ENCODE results near the gene PBX4.

Gene PBX4

DNA sequence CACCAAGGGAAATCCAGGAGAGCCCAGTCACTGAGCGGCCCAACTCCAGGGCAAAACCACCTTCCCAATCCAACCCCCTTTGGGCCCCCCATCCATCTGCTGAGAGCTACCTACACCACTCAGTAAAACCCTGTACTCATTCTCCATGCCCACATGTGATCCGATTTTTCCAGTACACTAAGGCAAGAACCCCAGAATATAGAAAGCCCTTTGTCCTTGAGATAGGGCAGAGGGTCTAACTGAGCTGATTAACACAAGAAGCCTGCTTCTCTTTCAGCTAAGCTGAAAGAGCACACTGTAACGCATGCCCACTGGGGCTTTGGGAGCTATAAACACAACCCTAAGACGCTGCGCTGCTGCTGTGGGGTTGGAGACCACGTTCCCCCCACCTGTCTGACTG is 36.0 kb downstream of the PBX4 start:
- Histone ChIP-seq H3K9me3 (ENCODE audit: severe bottlenecking) (no peaks in the 10 kb centered on the region), H3K36me3 (ENCODE audit: low read depth) (no peaks in the 10 kb centered on the region), H3K27ac (ENCODE audit: poor library complexity, severe bottlenecking) (no peak overlapping the region), H3K27me3 (ENCODE audit: insufficient read depth, poor library complexity, severe bottlenecking) (no peaks in the 10 kb centered on the region), H3K4me1 (ENCODE audit: insufficient read depth, poor library complexity, severe bottlenecking) (no peaks in the 10 kb centered on the region), H3K4me3 (ENCODE audit: severe bottlenecking) (no peak overlapping the region)
- no peak for ATAC-seq (ENCODE audit: low read depth)
- DNase-seq (ENCODE audit: low spot score), result no peak
- TF ChIP-seq, protein P1, sequence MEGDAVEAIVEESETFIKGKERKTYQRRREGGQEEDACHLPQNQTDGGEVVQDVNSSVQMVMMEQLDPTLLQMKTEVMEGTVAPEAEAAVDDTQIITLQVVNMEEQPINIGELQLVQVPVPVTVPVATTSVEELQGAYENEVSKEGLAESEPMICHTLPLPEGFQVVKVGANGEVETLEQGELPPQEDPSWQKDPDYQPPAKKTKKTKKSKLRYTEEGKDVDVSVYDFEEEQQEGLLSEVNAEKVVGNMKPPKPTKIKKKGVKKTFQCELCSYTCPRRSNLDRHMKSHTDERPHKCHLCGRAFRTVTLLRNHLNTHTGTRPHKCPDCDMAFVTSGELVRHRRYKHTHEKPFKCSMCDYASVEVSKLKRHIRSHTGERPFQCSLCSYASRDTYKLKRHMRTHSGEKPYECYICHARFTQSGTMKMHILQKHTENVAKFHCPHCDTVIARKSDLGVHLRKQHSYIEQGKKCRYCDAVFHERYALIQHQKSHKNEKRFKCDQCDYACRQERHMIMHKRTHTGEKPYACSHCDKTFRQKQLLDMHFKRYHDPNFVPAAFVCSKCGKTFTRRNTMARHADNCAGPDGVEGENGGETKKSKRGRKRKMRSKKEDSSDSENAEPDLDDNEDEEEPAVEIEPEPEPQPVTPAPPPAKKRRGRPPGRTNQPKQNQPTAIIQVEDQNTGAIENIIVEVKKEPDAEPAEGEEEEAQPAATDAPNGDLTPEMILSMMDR (IDR thresholded peaks at IDR 0.05; ENCODE audit: poor library complexity, severe bottlenecking), result no peak

DNA sequence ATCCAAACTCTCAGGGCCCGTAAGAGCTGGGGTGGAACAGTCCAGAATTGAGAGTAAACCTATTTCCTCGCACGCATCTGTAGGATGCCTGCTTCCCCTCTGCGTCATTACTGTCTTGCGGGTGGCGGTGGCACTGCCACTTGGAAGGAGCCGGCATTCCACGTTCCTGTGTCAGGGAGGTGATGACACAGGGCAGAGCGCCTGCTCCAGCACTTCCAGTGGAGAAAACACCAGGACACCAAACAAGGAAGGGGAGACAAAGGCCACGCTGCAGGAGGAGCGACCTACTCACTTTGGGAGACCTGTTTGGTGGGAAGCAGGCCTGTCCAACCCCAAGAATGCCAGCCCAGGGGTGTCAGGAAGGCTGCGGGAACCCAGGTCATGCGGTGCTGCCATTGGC is 37.1 kb downstream of the PBX4 start:
- Histone ChIP-seq H3K27me3 (ENCODE audit: insufficient read depth, poor library complexity, severe bottlenecking) (no peaks in the 10 kb centered on the region), H3K4me3 (ENCODE audit: severe bottlenecking) (no peak overlapping the region), H3K9me3 (ENCODE audit: severe bottlenecking) (no peaks in the 10 kb centered on the region), H3K36me3 (ENCODE audit: low read depth) (no peaks in the 10 kb centered on the region), H3K4me1 (ENCODE audit: insufficient read depth, poor library complexity, severe bottlenecking) (no peaks in the 10 kb centered on the region), H3K27ac (ENCODE audit: poor library complexity, severe bottlenecking) (no peak overlapping the region)
- DNase-seq (ENCODE audit: low spot score) (no peak), ATAC-seq (ENCODE audit: low read depth) (no peak)
- TF ChIP-seq, protein P1 (IDR thresholded peaks at IDR 0.05; ENCODE audit: poor library complexity, severe bottlenecking), result no peak

DNA sequence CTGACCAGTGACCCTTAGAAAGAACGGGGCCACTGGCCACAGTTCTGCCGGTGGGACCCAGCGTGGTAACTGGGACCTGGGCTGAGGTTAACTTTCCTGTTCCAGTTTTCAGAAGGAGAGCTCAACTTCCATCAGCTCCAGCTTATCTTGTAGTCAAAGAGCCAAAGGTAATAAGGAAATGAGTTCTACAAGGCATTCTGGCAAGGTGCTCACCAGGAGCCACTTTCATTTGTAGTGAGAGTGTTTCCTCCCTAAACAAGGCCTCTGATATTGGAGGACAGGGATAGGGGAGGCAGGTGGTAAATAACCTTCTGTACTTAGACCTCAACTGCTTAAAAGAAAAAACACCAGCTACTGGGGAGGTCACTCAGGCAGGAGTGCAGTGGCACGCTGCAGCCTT is 38.1 kb downstream of the PBX4 start:
- H3K4me1 ChIP-seq (ENCODE audit: insufficient read depth, poor library complexity, severe bottlenecking), result no peaks in the 10 kb centered on the region
- no peak overlapping the region for H3K27ac ChIP-seq (ENCODE audit: poor library complexity, severe bottlenecking)
- H3K9me3 ChIP-seq (ENCODE audit: severe bottlenecking), result no peaks in the 10 kb centered on the region
- ATAC-seq (ENCODE audit: low read depth) (no peak), DNase-seq (ENCODE audit: low spot score) (no peak)
- no peaks in the 10 kb centered on the region for H3K27me3 ChIP-seq (ENCODE audit: insufficient read depth, poor library complexity, severe bottlenecking)
- no peak overlapping the region for H3K4me3 ChIP-seq (ENCODE audit: severe bottlenecking)
- TF ChIP-seq, protein P1 (IDR thresholded peaks at IDR 0.05; ENCODE audit: poor library complexity, severe bottlenecking), result no peak
- no peaks in the 10 kb centered on the region for H3K36me3 ChIP-seq (ENCODE audit: low read depth)

DNA sequence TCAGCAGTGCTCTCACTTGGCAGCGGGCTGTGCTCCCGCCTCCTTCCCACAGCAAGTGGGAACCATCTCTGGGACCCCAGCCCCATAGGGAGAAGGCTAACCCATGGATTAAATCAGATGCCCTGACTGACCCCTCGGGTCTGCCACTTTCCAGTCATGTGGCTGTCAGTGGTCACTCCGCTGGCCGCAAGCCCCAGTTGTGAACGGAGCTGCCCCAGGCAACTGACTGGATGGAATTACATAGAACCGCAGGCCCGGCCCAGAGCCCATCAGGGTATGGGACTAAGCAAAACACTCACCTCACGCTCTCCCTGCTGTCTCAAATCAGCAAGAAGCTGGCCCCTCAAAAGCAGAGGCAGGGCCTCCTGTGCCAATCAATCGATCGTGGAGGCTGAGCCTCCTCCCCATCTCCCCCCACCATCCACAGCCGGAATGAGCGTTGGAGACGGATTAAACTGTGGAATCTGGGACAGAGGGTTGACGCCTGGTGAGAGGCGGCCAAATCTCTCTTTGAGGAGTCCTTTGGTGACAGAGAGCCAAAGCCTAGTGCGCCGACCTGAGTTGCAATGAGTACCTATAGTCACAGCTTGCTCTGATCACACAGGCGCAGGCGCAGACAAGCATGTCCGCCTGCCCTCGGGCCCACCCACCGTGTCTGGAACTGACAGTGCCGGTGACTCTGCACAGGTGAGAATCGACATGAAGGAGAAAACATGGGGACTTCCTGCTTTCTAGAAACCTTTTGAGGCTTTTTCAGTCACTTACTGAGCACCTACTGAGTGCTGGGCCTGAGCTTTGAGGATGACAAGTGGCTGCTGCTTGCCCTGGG is 38.7 kb downstream of the PBX4 start:
- DNase-seq (ENCODE audit: low spot score) (no peak), ATAC-seq (ENCODE audit: low read depth) (no peak)
- no peaks in the 10 kb centered on the region for H3K36me3 ChIP-seq (ENCODE audit: low read depth)
- no peaks in the 10 kb centered on the region for H3K27me3 ChIP-seq (ENCODE audit: insufficient read depth, poor library complexity, severe bottlenecking)
- no peak overlapping the region for H3K4me3 ChIP-seq (ENCODE audit: severe bottlenecking)
- no peaks in the 10 kb centered on the region for H3K9me3 ChIP-seq (ENCODE audit: severe bottlenecking)
- no peaks in the 10 kb centered on the region for H3K4me1 ChIP-seq (ENCODE audit: insufficient read depth, poor library complexity, severe bottlenecking)
- no peak overlapping the region for H3K27ac ChIP-seq (ENCODE audit: poor library complexity, severe bottlenecking)
- TF ChIP-seq, protein P1 (IDR thresholded peaks at IDR 0.05; ENCODE audit: poor library complexity, severe bottlenecking), result no peak

DNA sequence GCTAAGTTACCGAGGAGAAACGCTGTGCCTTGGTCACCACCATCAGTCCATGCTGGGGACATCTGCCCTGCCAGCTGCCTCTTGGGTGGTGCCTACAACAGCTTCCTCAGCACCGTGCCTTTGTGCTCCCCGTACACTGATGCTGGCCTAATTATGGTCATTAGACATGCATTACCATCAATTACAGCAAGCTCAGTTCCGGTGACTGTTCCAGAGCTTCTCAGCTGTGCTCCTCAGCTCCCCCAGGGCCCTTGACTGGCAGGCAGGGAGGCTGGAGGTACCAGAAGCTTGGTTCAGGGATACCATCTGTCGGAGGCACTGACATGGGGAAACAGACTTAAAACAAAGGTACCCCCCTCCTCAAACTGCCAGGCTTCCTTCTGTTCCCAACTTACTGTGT is 40.2 kb downstream of the PBX4 start:
- H3K4me1 ChIP-seq (ENCODE audit: insufficient read depth, poor library complexity, severe bottlenecking), result no peaks in the 10 kb centered on the region

More for the DNA sequence above, 40.2 kb downstream of the PBX4 start:
- Histone ChIP-seq H3K27me3 (ENCODE audit: insufficient read depth, poor library complexity, severe bottlenecking) (no peaks in the 10 kb centered on the region), H3K9me3 (ENCODE audit: severe bottlenecking) (no peaks in the 10 kb centered on the region), H3K27ac (ENCODE audit: poor library complexity, severe bottlenecking) (no peak overlapping the region), H3K36me3 (ENCODE audit: low read depth) (no peaks in the 10 kb centered on the region), H3K4me3 (ENCODE audit: severe bottlenecking) (no peak overlapping the region)
- no peak for ATAC-seq (ENCODE audit: low read depth)
- TF ChIP-seq, protein P1 (IDR thresholded peaks at IDR 0.05; ENCODE audit: poor library complexity, severe bottlenecking), result no peak
- DNase-seq (ENCODE audit: low spot score), result no peak

Data from RWPE2 (cell line).